ENCODE measurements around the gene IFNL4.

- TF ChIP-seq JUND (IDR thresholded peaks at IDR 0.05) (no peak), RAD21 (IDR thresholded peaks at IDR 0.05) (no peak), CTCF (IDR thresholded peaks at IDR 0.05; ENCODE audit: low read depth, low read length, missing input control) (no peak), FOXA1 (IDR thresholded peaks at IDR 0.05) (no peak), SP1 (IDR thresholded peaks at IDR 0.05) (no peak), YY1 (IDR thresholded peaks at IDR 0.05) (no peak)
- TF ChIP-seq, protein P1, sequence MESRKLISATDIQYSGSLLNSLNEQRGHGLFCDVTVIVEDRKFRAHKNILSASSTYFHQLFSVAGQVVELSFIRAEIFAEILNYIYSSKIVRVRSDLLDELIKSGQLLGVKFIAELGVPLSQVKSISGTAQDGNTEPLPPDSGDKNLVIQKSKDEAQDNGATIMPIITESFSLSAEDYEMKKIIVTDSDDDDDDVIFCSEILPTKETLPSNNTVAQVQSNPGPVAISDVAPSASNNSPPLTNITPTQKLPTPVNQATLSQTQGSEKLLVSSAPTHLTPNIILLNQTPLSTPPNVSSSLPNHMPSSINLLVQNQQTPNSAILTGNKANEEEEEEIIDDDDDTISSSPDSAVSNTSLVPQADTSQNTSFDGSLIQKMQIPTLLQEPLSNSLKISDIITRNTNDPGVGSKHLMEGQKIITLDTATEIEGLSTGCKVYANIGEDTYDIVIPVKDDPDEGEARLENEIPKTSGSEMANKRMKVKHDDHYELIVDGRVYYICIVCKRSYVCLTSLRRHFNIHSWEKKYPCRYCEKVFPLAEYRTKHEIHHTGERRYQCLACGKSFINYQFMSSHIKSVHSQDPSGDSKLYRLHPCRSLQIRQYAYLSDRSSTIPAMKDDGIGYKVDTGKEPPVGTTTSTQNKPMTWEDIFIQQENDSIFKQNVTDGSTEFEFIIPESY (IDR thresholded peaks at IDR 0.05): no peak
- TF ChIP-seq, protein P2, sequence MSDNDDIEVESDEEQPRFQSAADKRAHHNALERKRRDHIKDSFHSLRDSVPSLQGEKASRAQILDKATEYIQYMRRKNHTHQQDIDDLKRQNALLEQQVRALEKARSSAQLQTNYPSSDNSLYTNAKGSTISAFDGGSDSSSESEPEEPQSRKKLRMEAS (IDR thresholded peaks at IDR 0.05): no peak
Measured at GRCh38 chr19:39200803-39201115, 47.9 kb downstream of the IFNL4 start.

Data from liver (tissue), 3 donors.